ENCODE data around the gene TNFAIP8L1. TPM values are rescaled to one million over a fixed set of nuclear protein-coding genes. Genes with fewer than 3 reads are reported as not detected.

TNFAIP8L1 gene
- total RNA-seq, 4 donors from 2014 or later = 7.3 to 8.8 (median 8.4) TPM

GRCh38 chr19:4664642-4665041 is 25.3 kb downstream of the TNFAIP8L1 start:
- Histone ChIP-seq H3K4me3 (no peak overlapping the region), H3K9me3 (no peaks in the 10 kb centered on the region), H3K36me3 (peaks cover 3 to 86% (median 11%) of the 10 kb centered on the region in 3 donors), H3K4me1 (peaks cover 0 to 28% (median 9%) of the 10 kb centered on the region in 4 donors), H3K27me3 (no peaks in the 10 kb centered on the region), H3K27ac (no peak overlapping the region)
- no peak for DNase-seq (ENCODE audit: low spot score in 2 of 2)
- WGBS, 2 donors = 95 to 96% methylated on average over 12 of the region's 12 CpGs
- TF ChIP-seq POLR2A (IDR thresholded peaks at IDR 0.05) (no peak), CTCF (IDR thresholded peaks at IDR 0.05) (no peak), EP300 (IDR thresholded peaks at IDR 0.05) (no peak)

- 2% methylated on average over 26 to 56 of the region's 75 CpGs for WGBS, 2 donors
- Histone ChIP-seq H3K9me3 (no peaks in the 10 kb centered on the region), H3K27me3 (no peaks in the 10 kb centered on the region), H3K4me3 (peak within 1 kb of the TSS; percentile 77 to 99 (median 86)), H3K4me1 (peaks cover 0 to 28% (median 9%) of the 10 kb centered on the region in 4 donors), H3K27ac (peak within 1 kb of the TSS; percentile 58 to 86 (median 81)), H3K36me3 (peaks cover 0 to 42% (median under 1%) of the 10 kb centered on the region in 3 donors)
- DNase-seq (ENCODE audit: low spot score in 2 of 2) = peak; percentile 78 to 81
- TF ChIP-seq POLR2A (IDR thresholded peaks at IDR 0.05) (peak in 1 of 2 donors; percentile 54), CTCF (IDR thresholded peaks at IDR 0.05) (no peak), EP300 (IDR thresholded peaks at IDR 0.05) (peak; percentile 53 to 81)
Measured at GRCh38 chr19:4669723-4670480, 30.6 kb downstream of the TNFAIP8L1 start, which contains the start of gene MYDGF. MYDGF (minus strand) TSS chr19:4670342; CDS start chr19:4670334, 8 bp downstream.

- peaks cover 0 to 44% (median 2%) of the 10 kb centered on the region in 3 donors for H3K36me3 ChIP-seq
- DNase-seq (ENCODE audit: low spot score in 2 of 2) = no peak
- no peak overlapping the region for H3K4me3 ChIP-seq
- peak overlapping the region in 2 of 4 donors; percentile 78 to 84 for H3K27ac ChIP-seq
- TF ChIP-seq POLR2A (IDR thresholded peaks at IDR 0.05) (no peak), EP300 (IDR thresholded peaks at IDR 0.05) (no peak), CTCF (IDR thresholded peaks at IDR 0.05) (no peak)
- H3K9me3 ChIP-seq = no peaks in the 10 kb centered on the region
- H3K27me3 ChIP-seq = no peaks in the 10 kb centered on the region
- H3K4me1 ChIP-seq = peaks cover 0 to 28% (median 9%) of the 10 kb centered on the region in 4 donors
- WGBS, 2 donors = 64 to 67% methylated on average over 10 of the region's 10 CpGs
Measured at GRCh38 chr19:4671185-4671851, 32.0 kb downstream of the TNFAIP8L1 start.

GRCh38 chr19:4673216-4673615 is 33.9 kb downstream of the TNFAIP8L1 start:
- Histone ChIP-seq H3K4me3 (no peak overlapping the region), H3K36me3 (peaks cover 0 to 45% (median 5%) of the 10 kb centered on the region in 3 donors), H3K9me3 (no peaks in the 10 kb centered on the region), H3K27ac (no peak overlapping the region), H3K4me1 (peaks cover 0 to 21% (median 9%) of the 10 kb centered on the region in 4 donors), H3K27me3 (no peaks in the 10 kb centered on the region)
- 76 to 78% methylated on average over 4 of the region's 4 CpGs for WGBS, 2 donors
- no peak for DNase-seq (ENCODE audit: low spot score in 2 of 2)
- TF ChIP-seq POLR2A (IDR thresholded peaks at IDR 0.05) (no peak), EP300 (IDR thresholded peaks at IDR 0.05) (no peak), CTCF (IDR thresholded peaks at IDR 0.05) (no peak)

- TF ChIP-seq EP300 (IDR thresholded peaks at IDR 0.05) (no peak), POLR2A (IDR thresholded peaks at IDR 0.05) (no peak), CTCF (IDR thresholded peaks at IDR 0.05) (no peak)
- no peaks in the 10 kb centered on the region for H3K27me3 ChIP-seq
- peaks cover 0 to 45% (median 5%) of the 10 kb centered on the region in 3 donors for H3K36me3 ChIP-seq
- 87 to 94% methylated on average over 4 of the region's 4 CpGs for WGBS, 2 donors
- no peak overlapping the region for H3K4me3 ChIP-seq
- H3K27ac ChIP-seq = no peak overlapping the region
- H3K9me3 ChIP-seq = no peaks in the 10 kb centered on the region
- peaks cover 0 to 16% (median 8%) of the 10 kb centered on the region in 4 donors for H3K4me1 ChIP-seq
- DNase-seq (ENCODE audit: low spot score in 2 of 2) = no peak
Measured at GRCh38 chr19:4673726-4674125, 34.4 kb downstream of the TNFAIP8L1 start.

Measured in tibial nerve (tissue), 4 donors.